Measurements from ENCODE around the gene KDM1B.
"Not testable (repeated sequence)": the region's sequence is repeated elsewhere in the genome, so short reads cannot be mapped to it uniquely, and the experiment has no call there.

KDM1B gene

GRCh38 chr6:18215436-18215835, 60.2 kb downstream of the KDM1B start:
- DNase-seq (ENCODE audit: low read depth), result no peak
- no peak for TF ChIP-seq CTCF (IDR thresholded peaks at IDR 0.05; ENCODE audit: low read depth, low read length, missing control alignments)
- in situ Hi-C loops (cut with HindIII; ENCODE audit: low sequenced_read_pairs), result no loop called here
- H3K4me3 ChIP-seq (ENCODE audit: low read depth, low read length), result no peak overlapping the region

GRCh38 chr6:18216411-18216810, 61.2 kb downstream of the KDM1B start:
- peak; percentile 74 for DNase-seq (ENCODE audit: low read depth)
- no peak for TF ChIP-seq CTCF (IDR thresholded peaks at IDR 0.05; ENCODE audit: low read depth, low read length, missing control alignments)
- in situ Hi-C loops (cut with HindIII; ENCODE audit: low sequenced_read_pairs), result no loop called here
- no peak overlapping the region for H3K4me3 ChIP-seq (ENCODE audit: low read depth, low read length)

- no peak overlapping the region for H3K4me3 ChIP-seq (ENCODE audit: low read depth, low read length)
- DNase-seq (ENCODE audit: low read depth), result no peak
- no peak for TF ChIP-seq CTCF (IDR thresholded peaks at IDR 0.05; ENCODE audit: low read depth, low read length, missing control alignments)
- in situ Hi-C loops (cut with HindIII; ENCODE audit: low sequenced_read_pairs), result no loop called here
Observed at GRCh38 chr6:18218233-18218632, 63.0 kb downstream of the KDM1B start.

- in situ Hi-C loops (cut with HindIII; ENCODE audit: low sequenced_read_pairs), result no loop called here
- H3K4me3 ChIP-seq (ENCODE audit: low read depth, low read length), result no peak overlapping the region
- TF ChIP-seq CTCF (IDR thresholded peaks at IDR 0.05; ENCODE audit: low read depth, low read length, missing control alignments), result no peak
- DNase-seq (ENCODE audit: low read depth), result no peak
Observed at GRCh38 chr6:18219591-18219990, 64.4 kb downstream of the KDM1B start.

GRCh38 chr6:18221288-18221615, 66.0 kb downstream of the KDM1B start:
- no peak for DNase-seq (ENCODE audit: low read depth)
- in situ Hi-C loops (cut with HindIII; ENCODE audit: low sequenced_read_pairs), result no loop called here
- no peak for TF ChIP-seq CTCF (IDR thresholded peaks at IDR 0.05; ENCODE audit: low read depth, low read length, missing control alignments)
- no peak overlapping the region for H3K4me3 ChIP-seq (ENCODE audit: low read depth, low read length)

GRCh38 chr6:18226451-18227105, 71.4 kb downstream of the KDM1B start:
- in situ Hi-C loops (cut with HindIII; ENCODE audit: low sequenced_read_pairs); H3K4me3 ChIP-seq (ENCODE audit: low read depth, low read length): not testable (repeated sequence)
- peak; percentile 98 for DNase-seq (ENCODE audit: low read depth)

- DNase-seq (ENCODE audit: low read depth); in situ Hi-C loops (cut with HindIII; ENCODE audit: low sequenced_read_pairs); H3K4me3 ChIP-seq (ENCODE audit: low read depth, low read length): not testable (repeated sequence)
Observed at GRCh38 chr6:18227166-18227565, 71.9 kb downstream of the KDM1B start.

- H3K4me3 ChIP-seq (ENCODE audit: low read depth, low read length); in situ Hi-C loops (cut with HindIII; ENCODE audit: low sequenced_read_pairs); DNase-seq (ENCODE audit: low read depth): not testable (repeated sequence)
Observed at GRCh38 chr6:18228590-18228989, 73.4 kb downstream of the KDM1B start.

- in situ Hi-C loops (cut with HindIII; ENCODE audit: low sequenced_read_pairs); DNase-seq (ENCODE audit: low read depth); H3K4me3 ChIP-seq (ENCODE audit: low read depth, low read length): not testable (repeated sequence)
Observed at GRCh38 chr6:18231856-18232255, 76.6 kb downstream of the KDM1B start.

- H3K4me3 ChIP-seq (ENCODE audit: low read depth, low read length); in situ Hi-C loops (cut with HindIII; ENCODE audit: low sequenced_read_pairs); DNase-seq (ENCODE audit: low read depth): not testable (repeated sequence)
Observed at GRCh38 chr6:18233770-18234169, 78.5 kb downstream of the KDM1B start.
